ENCODE results near the gene MTERF2.

The MTERF2 gene, protein sequence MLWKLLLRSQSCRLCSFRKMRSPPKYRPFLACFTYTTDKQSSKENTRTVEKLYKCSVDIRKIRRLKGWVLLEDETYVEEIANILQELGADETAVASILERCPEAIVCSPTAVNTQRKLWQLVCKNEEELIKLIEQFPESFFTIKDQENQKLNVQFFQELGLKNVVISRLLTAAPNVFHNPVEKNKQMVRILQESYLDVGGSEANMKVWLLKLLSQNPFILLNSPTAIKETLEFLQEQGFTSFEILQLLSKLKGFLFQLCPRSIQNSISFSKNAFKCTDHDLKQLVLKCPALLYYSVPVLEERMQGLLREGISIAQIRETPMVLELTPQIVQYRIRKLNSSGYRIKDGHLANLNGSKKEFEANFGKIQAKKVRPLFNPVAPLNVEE

DNA sequence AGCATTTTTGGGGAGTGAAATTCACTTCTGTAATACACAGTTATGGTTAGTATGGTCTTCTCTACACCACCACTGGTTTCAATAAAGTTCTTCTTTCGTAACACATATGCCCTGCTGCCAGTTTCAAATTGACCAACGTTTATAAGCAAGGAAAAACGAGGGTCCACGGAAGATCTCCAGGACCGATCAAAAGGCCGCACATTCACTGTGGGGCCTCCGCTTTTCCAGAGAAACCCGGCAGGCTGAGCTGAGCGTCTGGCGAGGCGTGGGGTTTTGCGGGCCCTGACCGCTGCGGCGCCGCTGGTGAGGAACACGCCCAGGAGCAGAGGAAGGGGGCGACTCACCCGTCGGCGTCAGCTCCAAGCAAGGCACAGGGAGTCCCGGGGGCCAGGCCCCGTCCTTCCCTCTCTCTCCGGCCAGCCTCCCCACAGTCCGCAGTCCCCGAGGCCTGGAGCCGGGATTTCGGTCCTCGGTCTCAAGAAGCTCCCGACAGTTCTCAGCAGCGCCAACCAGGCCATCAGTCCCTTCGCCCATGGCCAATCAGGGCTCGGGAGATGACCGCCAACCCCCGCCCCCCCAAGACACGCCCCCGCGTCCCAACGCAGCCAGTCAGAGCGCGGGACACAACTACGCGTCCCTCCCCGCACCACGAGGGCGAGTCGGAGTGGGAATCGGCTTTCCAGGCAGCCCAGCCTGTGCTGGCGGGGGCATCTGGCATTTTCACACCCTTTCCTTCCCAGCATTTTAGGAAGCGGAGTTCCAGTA, at the start of gene MTERF2:
Gene MTERF2 (minus strand): TSS at position 522 of the 765 bp plus-strand sequence. CDS start 8,432 bp downstream, outside the sequence.
- TF ChIP-seq, protein P1, sequence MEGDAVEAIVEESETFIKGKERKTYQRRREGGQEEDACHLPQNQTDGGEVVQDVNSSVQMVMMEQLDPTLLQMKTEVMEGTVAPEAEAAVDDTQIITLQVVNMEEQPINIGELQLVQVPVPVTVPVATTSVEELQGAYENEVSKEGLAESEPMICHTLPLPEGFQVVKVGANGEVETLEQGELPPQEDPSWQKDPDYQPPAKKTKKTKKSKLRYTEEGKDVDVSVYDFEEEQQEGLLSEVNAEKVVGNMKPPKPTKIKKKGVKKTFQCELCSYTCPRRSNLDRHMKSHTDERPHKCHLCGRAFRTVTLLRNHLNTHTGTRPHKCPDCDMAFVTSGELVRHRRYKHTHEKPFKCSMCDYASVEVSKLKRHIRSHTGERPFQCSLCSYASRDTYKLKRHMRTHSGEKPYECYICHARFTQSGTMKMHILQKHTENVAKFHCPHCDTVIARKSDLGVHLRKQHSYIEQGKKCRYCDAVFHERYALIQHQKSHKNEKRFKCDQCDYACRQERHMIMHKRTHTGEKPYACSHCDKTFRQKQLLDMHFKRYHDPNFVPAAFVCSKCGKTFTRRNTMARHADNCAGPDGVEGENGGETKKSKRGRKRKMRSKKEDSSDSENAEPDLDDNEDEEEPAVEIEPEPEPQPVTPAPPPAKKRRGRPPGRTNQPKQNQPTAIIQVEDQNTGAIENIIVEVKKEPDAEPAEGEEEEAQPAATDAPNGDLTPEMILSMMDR (IDR thresholded peaks at IDR 0.05): no peak
- Histone ChIP-seq H3K4me3 (ENCODE audit: low read depth in 1 of 2, low read length in 1 of 2) (peak within 1 kb of the TSS; percentile 75), H3K4me1 (ENCODE audit: control insufficient read depth in 1 of 2, insufficient read depth in 1 of 2, low read depth in 1 of 2, low read length in 1 of 2) (peaks cover 9 to 14% of the 10 kb centered on the region in 2 experiments), H3K27me3 (no peaks in the 10 kb centered on the region), H3K27ac (peak within 1 kb of the TSS; percentile 68), H3K36me3 (no peaks in the 10 kb centered on the region), H3K9me3 (no peaks in the 10 kb centered on the region)

DNA sequence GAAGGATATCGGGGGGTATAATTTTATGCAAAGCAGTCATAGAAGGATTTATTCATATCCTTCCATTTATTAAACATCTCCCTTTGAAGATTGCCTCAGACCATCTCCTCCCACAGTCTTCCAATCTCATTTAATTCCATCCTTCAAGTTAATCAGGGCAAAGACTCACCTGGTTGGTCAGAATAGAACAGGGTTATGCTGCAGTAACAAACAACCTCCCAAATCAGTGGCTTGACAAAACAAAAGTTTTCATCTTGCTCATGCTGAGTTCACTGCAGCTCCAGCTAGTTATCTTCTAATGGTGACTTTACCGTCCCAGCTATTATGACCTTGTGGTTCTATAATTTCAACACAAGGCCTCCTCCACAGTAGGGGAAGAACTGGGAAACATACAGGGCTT, 48.8 kb upstream of the MTERF2 start:
- no peak overlapping the region for H3K27ac ChIP-seq
- no peak overlapping the region for H3K4me3 ChIP-seq (ENCODE audit: low read depth in 1 of 2, low read length in 1 of 2)
- H3K9me3 ChIP-seq: no peaks in the 10 kb centered on the region
- H3K4me1 ChIP-seq (ENCODE audit: control insufficient read depth in 1 of 2, insufficient read depth in 1 of 2, low read depth in 1 of 2, low read length in 1 of 2): no peaks in the 10 kb centered on the region
- TF ChIP-seq, protein P1 (IDR thresholded peaks at IDR 0.05): no peak
- no peaks in the 10 kb centered on the region for H3K36me3 ChIP-seq
- H3K27me3 ChIP-seq: no peaks in the 10 kb centered on the region

DNA sequence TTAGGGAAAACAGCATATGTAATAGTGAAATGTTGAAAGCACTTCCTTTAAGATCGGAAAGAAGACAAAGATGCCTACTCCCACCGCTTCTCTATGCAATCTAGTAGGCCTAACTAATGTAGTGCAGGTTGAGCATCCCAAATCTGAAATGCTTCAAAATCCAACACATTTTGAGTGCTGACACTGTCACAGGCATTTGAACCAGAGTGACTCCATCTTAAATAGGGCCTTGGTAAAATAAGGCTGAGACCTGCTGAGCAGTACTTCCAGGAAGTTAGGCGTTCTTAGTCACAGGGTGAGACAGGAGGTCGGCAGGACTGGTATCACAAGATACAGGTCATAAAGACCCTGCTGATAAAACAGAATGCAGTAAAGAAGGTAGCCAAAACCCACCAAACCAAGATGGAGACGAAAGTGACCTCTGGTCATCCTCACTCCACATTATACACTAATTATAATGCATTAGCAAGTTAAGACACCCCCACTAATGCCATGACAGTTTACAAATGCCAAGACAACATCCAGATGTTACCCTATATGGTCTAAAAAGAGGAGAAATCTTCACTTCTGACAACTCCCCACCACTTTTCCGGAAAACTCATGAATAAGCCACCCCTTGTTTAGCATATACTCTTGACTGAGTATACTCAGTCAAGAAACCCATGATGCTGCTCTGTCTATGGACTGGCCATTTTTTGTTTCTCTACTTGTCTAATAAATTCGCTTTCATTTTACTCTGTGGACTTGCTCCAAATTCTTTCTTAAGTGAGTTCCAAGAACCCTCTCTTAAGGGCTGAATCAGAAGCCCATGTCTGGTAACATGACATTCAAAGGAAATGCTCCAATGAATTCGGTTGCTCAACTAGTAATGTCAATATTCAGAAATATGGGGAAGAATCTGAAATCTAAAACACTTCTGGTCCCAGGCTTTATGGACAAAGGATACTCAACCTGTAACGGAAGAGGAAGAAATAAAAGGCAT, 47.1 kb upstream of the MTERF2 start:
- Histone ChIP-seq H3K36me3 (no peaks in the 10 kb centered on the region), H3K4me3 (ENCODE audit: low read depth in 1 of 2, low read length in 1 of 2) (no peak overlapping the region), H3K27ac (no peak overlapping the region), H3K27me3 (no peaks in the 10 kb centered on the region), H3K4me1 (ENCODE audit: control insufficient read depth in 1 of 2, insufficient read depth in 1 of 2, low read depth in 1 of 2, low read length in 1 of 2) (no peaks in the 10 kb centered on the region), H3K9me3 (no peaks in the 10 kb centered on the region)
- TF ChIP-seq, protein P1 (IDR thresholded peaks at IDR 0.05): no peak

DNA sequence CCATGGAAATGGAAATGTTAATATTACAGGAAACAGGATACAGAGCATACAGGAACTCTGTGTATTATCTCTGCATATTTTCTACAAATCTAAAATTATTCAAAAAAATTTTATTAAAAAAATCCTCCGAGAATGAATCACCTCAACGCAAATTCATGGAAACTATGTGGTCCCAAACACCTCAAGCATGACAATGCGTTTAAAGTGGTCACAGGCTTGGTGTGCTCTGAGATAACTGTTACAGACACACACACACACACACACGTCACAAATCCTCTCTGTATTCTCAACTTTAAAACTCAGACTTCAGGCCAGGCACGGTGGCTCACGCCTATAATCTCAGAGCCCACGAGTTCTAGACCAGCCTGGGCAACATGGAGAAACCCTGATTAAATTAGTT, 45.3 kb upstream of the MTERF2 start:
- Histone ChIP-seq H3K27ac (no peak overlapping the region), H3K4me1 (ENCODE audit: control insufficient read depth in 1 of 2, insufficient read depth in 1 of 2, low read depth in 1 of 2, low read length in 1 of 2) (no peaks in the 10 kb centered on the region), H3K36me3 (no peaks in the 10 kb centered on the region), H3K4me3 (ENCODE audit: low read depth in 1 of 2, low read length in 1 of 2) (no peak overlapping the region), H3K9me3 (no peaks in the 10 kb centered on the region), H3K27me3 (no peaks in the 10 kb centered on the region)
- TF ChIP-seq, protein P1 (IDR thresholded peaks at IDR 0.05): no peak

DNA sequence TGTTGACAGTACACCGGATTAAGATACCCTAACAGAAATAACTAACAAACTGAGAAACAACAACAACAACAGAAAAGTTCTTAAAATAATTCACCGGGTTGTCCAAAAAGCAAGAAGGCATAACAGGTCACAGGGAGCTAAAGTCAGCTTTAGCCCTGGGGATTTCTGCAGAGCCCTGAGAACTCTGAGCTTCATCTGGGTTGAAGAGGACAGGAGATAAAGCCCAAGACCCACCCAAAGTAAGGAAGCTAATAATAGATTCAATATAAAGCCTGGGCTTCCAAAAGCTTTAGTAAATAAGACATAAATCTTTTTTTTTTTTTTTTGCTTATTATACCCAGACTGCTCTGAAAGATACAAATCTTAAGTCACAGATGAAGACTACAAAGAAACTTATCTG, 44.1 kb upstream of the MTERF2 start:
- H3K36me3 ChIP-seq: no peaks in the 10 kb centered on the region
- TF ChIP-seq, protein P1 (IDR thresholded peaks at IDR 0.05): no peak
- no peaks in the 10 kb centered on the region for H3K4me1 ChIP-seq (ENCODE audit: control insufficient read depth in 1 of 2, insufficient read depth in 1 of 2, low read depth in 1 of 2, low read length in 1 of 2)
- no peak overlapping the region for H3K4me3 ChIP-seq (ENCODE audit: low read depth in 1 of 2, low read length in 1 of 2)
- H3K9me3 ChIP-seq: no peaks in the 10 kb centered on the region
- H3K27ac ChIP-seq: no peak overlapping the region
- no peaks in the 10 kb centered on the region for H3K27me3 ChIP-seq
